Stimulated activated CD4-positive, alpha-beta T cell treated with anti-CD3 and anti-CD28 coated beads, Interleukin-2, amount 100 ng/mL, for 48 hours (primary cell): Measurements from ENCODE around the gene C5.
"Not testable (repeated sequence)": the region's sequence is repeated elsewhere in the genome, so short reads cannot be mapped to it uniquely, and the experiment has no call there.

Experiments used
- DNase-seq, 2 donors: peaks; one replicate each; pipeline ENCODE4 v3.0.0-alpha.2; 2020

Gene C5

GRCh38 chr9:120977321-120977720, 72.8 kb downstream of the C5 start:
- DNase-seq: no peak

DNA sequence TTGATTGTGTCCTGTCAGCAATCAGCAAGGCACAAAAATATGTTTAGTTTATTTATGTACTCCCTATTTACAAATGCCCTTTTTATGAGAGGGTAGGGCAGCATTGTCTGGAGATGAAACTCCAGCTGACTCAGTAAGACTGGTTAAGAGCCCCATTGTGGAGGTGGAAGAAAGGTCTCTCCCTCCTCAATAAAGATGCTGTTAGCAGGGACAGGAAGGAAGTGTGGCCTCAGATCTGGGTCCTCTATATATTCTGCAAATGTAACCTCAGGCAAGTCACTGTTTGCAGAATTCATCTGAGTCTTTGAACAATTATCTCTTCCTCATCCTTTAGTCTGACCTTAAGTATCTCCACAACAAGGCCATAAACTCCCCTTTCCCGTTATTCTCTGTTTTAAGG, 75.2 kb downstream of the C5 start:
- no peak for DNase-seq

- DNase-seq: no peak
Measured at GRCh38 chr9:120974181-120974580, 75.9 kb downstream of the C5 start.

DNA sequence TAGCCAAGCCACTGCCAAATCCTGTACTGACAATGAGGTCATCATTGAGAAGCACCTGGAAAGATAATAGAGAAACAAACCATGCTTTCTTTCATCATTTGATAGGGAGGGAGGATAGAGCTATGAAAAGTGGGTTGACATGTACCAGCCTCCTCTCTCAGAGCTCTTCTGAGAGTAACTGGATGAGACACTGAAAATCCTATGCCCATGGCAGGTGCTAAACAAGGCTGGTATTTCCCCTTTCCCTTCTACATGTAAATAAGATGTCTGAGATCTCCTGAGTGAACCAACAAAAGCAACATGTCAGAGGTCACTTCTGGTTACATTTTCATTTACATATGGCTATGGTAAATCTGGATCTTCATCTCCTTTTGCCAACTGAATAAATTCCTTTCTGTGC, 78.1 kb downstream of the C5 start:
- DNase-seq: no peak

DNA sequence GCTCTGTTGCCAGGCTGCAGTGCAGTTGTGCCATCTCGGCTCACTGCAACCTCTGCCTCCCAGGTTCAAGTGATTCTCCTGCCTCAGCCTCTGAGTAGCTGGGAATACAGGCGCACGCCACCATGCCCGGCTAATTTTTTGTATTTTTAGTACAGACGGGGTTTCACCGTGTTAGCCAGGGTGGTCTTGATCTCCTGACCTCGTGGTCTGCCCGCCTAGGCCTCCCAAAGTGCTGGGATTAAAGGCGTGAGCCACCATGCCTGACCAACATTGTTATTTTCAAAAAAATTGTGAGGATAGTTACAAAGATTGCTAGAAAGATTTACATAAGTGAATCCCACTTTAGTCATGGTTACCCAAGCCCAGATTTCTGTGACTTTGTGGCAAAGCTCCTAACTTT, 78.6 kb downstream of the C5 start:
- DNase-seq: not testable (repeated sequence)

DNA sequence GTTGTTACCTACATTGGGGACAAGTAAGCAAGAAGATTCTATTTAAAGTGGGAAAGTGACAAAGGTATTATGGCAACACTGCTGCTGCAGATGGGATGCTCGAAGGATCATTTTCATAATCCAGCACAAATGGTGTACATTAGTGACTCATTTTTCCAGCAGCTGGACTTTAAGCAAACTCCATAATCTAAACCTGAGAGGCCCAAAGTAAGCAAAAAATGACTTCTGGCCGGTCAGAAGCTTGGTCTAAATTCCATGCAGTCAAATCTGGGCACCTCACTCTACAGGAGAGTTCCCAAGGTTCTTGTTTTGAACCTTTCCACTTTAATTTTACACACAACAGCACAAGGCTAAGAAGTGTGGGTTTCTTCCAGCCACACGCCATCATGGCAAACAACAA, 79.8 kb downstream of the C5 start:
- no peak for DNase-seq

GRCh38 chr9:120966013-120966369, 84.1 kb downstream of the C5 start:
- no peak for DNase-seq

GRCh38 chr9:120965344-120966012, 84.6 kb downstream of the C5 start:
- no peak for DNase-seq

GRCh38 chr9:120961936-120962335, 88.1 kb downstream of the C5 start:
- DNase-seq: no peak

GRCh38 chr9:120960001-120960400, 90.1 kb downstream of the C5 start:
- no peak for DNase-seq

- DNase-seq: no peak
Measured at GRCh38 chr9:120956862-120957261, 93.2 kb downstream of the C5 start.

GRCh38 chr9:120951960-120952618, 98.0 kb downstream of the C5 start:
- no peak for DNase-seq

DNA sequence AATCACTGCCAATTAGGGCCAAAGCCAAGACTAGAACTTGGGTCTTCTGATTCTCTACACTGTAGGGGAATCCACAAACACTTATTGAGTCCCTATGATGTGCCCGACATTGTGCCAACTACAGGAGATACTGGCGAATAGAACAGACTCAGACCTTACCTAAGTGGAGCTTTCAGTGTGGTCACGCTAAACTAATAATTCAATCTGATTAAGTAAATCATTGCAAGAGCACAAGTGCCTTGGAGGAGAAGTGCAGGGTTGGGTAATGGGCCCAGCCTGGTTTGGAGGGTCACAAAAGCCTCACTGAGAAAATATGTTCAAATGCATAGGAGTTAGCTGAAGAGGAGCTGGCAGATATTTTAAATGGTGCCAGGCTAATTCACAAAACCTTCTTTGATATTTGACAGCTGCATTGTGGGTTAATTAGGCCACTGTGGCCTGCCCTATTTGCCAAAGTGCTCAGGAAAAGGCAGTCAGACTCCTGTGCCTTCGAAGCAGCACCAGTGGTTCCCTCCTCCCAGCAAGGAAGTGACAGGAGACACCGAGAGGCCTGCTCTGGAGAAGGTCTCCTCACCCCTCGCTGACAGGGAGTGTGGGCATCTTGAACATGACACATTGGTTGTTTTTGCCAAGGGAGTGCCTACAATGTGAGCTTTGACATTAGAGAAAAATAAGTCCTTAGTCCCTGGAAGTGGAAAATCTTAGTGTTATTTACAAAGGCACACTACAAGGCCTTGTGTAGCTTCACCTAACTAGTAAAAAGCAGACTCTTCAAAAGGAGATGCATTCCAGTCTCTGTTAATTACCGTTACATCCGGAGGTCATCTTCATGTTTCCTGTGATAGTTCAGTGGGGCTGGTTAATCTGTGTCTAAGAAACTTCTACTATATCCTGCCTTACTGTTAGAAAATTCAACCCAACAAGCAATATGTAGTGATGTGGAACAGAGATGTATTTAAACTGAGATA, 99.4 kb downstream of the C5 start:
- no peak for DNase-seq

GRCh38 chr9:120949290-120949689, 100.8 kb downstream of the C5 start:
- no peak for DNase-seq

DNA sequence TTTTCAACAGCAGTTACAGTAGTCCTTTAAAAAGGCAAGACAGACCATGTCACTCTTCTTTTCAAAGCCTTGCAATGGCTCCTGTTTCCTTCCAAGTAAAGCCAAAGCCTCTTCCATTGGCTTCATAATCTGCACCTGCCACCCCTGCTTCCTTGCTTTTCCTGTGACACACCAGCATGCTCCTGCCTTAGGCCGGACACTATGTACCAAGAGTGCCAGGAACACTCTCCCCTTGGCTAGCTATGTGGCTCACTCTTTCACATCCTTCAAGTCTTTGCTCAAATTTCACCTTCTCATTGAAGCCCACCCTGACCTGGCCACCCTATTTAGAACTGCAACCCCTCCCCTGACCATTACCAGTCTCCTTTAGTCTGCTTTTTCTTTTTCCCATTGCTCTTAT, 101.3 kb downstream of the C5 start:
- no peak for DNase-seq

- DNase-seq: no peak
Measured at GRCh38 chr9:120947222-120947621, 102.9 kb downstream of the C5 start.

GRCh38 chr9:120946259-120946658, 103.8 kb downstream of the C5 start:
- DNase-seq: no peak

- DNase-seq: no peak
Measured at GRCh38 chr9:120944948-120945347, 105.1 kb downstream of the C5 start.

GRCh38 chr9:120944434-120944843, 105.6 kb downstream of the C5 start:
- DNase-seq: no peak

GRCh38 chr9:120942186-120943001, 107.7 kb downstream of the C5 start:
- no peak for DNase-seq

GRCh38 chr9:120941046-120941770, 108.9 kb downstream of the C5 start:
- DNase-seq: no peak

DNA sequence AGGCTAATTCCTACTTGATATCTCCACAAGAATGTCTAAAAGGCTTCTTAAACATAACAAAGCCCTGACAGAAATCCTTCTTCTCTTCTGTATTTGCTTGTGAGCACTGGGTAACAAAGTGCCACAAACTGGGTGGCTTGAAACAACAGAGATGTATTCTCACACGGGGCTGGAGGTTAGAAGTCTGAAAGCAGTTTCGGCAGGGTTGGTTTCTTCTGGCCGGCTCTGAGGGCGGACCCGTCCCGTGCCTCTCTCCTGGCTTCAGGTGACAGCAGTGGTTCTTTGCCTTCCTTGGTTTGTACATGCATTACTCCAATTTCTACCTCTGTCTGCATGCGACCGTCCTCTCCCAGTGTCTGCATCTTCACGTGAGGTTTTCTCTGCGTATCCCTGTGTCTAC, 109.5 kb downstream of the C5 start:
- DNase-seq: no peak
